ENCODE data around the gene RMP24.

DNA sequence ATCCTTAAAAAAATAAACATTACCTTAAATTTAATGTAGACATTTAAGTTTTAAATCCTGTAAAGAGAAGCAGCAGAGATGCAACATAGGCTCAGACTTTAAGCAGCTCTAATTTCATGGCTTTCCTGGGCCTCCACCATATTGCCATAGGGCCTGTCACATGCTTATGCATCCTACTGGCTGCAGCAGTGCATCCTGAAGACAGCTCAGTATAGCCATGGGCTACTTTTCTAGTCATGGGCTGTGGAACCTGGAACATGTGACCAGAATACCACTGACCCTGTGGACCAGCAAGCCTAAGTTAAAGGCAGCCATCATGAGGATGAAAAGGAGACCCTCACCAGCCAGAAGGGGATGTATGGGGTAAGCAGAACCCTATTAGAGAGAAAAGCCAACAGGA is 10.7 kb downstream of the RMP24 start:
- TF ChIP-seq, protein P1, sequence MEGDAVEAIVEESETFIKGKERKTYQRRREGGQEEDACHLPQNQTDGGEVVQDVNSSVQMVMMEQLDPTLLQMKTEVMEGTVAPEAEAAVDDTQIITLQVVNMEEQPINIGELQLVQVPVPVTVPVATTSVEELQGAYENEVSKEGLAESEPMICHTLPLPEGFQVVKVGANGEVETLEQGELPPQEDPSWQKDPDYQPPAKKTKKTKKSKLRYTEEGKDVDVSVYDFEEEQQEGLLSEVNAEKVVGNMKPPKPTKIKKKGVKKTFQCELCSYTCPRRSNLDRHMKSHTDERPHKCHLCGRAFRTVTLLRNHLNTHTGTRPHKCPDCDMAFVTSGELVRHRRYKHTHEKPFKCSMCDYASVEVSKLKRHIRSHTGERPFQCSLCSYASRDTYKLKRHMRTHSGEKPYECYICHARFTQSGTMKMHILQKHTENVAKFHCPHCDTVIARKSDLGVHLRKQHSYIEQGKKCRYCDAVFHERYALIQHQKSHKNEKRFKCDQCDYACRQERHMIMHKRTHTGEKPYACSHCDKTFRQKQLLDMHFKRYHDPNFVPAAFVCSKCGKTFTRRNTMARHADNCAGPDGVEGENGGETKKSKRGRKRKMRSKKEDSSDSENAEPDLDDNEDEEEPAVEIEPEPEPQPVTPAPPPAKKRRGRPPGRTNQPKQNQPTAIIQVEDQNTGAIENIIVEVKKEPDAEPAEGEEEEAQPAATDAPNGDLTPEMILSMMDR (IDR thresholded peaks at IDR 0.05), result no peak
- no peak for TF ChIP-seq POLR2A (IDR thresholded peaks at IDR 0.05)
